ENCODE results near the gene TNNT2.

- TF ChIP-seq CTCF (IDR thresholded peaks at IDR 0.05), result no peak
- TF ChIP-seq POLR2A (IDR thresholded peaks at IDR 0.05), result no peak
- TF ChIP-seq EP300 (IDR thresholded peaks at IDR 0.05), result no peak
These were observed 26.6 kb downstream of the TNNT2 start for GRCh38 chr1:201350884-201351283.

Data from tibial nerve (tissue), 4 donors.